BLaER1 treated with 17β-estradiol and CSF1 and Interleukin-3, amounts not matched to agents 10 nM and 100 nM (cell line): ENCODE measurements around the gene NAPSA.

Experiments used
- H3K27ac ChIP-seq, 11 experiments: shearing (Covaris generic); formaldehyde crosslinking; 2 replicates each; pipeline ENCODE4 v1.8.1; 2022
- H3K27me3 ChIP-seq, 11 experiments: shearing (Covaris generic); formaldehyde crosslinking; 2 replicates each; pipeline ENCODE4 v1.8.1; 2022
- H3K36me3 ChIP-seq, 11 experiments: shearing (Covaris generic); formaldehyde crosslinking; 2 replicates each; pipeline ENCODE4 v1.8.1; 2022
- H3K4me1 ChIP-seq, 10 experiments: shearing (Covaris generic); formaldehyde crosslinking; 2 replicates each; pipeline ENCODE4 v1.8.1; 2022
- H3K4me2 ChIP-seq, 11 experiments: shearing (Covaris generic); formaldehyde crosslinking; 2 replicates each; pipeline ENCODE4 v1.8.1; 2022
- H3K4me3 ChIP-seq, 10 experiments: shearing (Covaris generic); formaldehyde crosslinking; 2 replicates each; pipeline ENCODE4 v1.8.1; 2022
- H3K9ac ChIP-seq, 11 experiments: shearing (Covaris generic); formaldehyde crosslinking; 2 replicates each; pipeline ENCODE4 v1.8.1; 2022
- H3K9me3 ChIP-seq, 11 experiments: shearing (Covaris generic); formaldehyde crosslinking; replicated peaks in 1 of 11; 2 replicates each; pipeline ENCODE4 v1.8.1; 2022
- H4K20me1 ChIP-seq, 11 experiments: shearing (Covaris generic); formaldehyde crosslinking; 2 replicates each; pipeline ENCODE4 v1.8.1; 2022
- Cebpa-rat ChIP-seq, 11 experiments: shearing (Covaris generic); IDR thresholded peaks; 2 replicates each; pipeline ENCODE4 v1.8.1; 2022

Gene NAPSA

DNA sequence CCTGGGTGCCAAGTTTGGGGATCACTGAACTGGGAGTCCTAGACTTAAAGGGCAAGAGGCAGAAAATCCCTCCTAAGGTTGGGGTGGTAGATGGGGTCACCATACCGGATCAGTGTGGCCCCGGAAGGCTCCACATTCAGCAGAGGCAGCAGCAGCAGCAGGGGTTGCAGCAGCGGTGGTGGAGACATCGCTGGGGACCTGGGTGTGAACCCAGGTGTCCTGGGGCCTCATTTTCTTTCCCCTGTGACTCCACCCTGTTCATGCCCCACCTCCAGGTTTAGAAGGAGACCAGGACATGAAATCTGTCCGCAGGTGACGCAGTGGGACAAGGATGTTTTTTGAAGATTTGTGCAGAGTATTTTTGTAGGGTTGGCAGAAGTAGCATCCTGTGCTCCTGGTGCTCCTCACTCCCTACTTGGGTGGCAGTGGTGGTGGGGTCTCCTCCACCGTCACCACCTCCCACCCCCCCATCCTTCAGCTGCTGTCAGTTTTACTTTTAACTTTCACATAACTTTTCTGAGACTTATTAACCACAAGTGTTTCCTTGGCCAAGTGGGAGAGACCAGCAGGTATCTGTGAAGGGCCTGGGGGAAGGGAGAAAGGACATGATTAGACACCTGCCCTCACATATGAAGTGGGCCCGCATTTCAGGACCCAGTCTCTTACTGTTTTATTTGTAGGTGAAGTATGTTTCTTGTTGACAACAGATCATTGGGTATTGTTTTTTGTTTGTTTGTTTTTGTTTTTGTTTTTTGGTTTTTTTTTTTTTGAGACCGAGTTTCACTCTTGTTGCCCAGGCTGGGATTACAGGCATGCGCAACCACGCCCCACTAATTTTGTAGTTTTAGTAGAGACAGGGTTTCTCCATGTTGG is at the start of gene NAPSA:
Gene NAPSA, minus strand, starts transcription at position 206 of the 873 bp plus-strand sequence. Its CDS starts 18 bp downstream, at position 188.
- H3K9ac ChIP-seq: peak within 1 kb of the TSS in 8 of 11 experiments; percentile 51 to 73 (median 68); a peak in 16 of 22 replicates

DNA sequence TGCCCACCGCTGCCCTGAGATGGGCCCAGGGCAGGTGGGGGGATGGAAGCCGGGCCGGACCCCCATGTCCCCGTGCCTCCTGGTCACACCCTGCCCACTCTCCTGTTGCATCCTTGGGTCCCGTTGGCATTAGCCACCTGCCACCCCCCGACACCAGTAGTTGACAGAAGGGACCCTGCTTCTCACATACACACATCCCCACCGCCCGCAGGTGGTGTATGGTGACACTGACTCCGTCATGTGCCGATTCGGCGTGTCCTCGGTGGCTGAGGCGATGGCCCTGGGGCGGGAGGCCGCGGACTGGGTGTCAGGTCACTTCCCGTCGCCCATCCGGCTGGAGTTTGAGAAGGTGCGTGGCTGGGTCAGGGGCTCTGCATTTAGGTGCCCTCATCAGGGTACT is 48.1 kb upstream of the NAPSA start:
- Histone ChIP-seq H3K4me2 (peak overlapping the region in 5 of 11 experiments; percentile 78 to 96 (median 88); a peak in 5 of 22 replicates), H3K4me1 (peaks cover 36 to 52% (median 50%) of the 10 kb centered on the region in 10 experiments), H3K9me3 (peaks cover 0 to 20% (median 9%) of the 10 kb centered on the region in 11 experiments; a peak in 13 of 22 replicates), H3K4me3 (no peak overlapping the region), H3K27ac (peak overlapping the region in 4 of 11 experiments; percentile 93 to 97 (median 94); a peak in 6 of 22 replicates), H3K9ac (peak overlapping the region in 2 of 11 experiments; percentile 82 to 84; a peak in 2 of 22 replicates), H3K36me3 (peaks cover 26 to 60% (median 57%) of the 10 kb centered on the region in 11 experiments), H3K27me3 (no peaks in the 10 kb centered on the region), H4K20me1 (peaks cover 0 to 13% (median 0%) of the 10 kb centered on the region in 11 experiments; a peak in 4 of 22 replicates)
- no peak for TF ChIP-seq Cebpa-rat (IDR thresholded peaks at IDR 0.05)

More for the DNA sequence above, at the start of gene NAPSA:
- H3K9me3 ChIP-seq: peaks cover 0 to 57% (median 34%) of the 10 kb centered on the region in 11 experiments; a peak in 18 of 22 replicates
- no peaks in the 10 kb centered on the region for H3K27me3 ChIP-seq
- peak within 1 kb of the TSS; percentile 25 to 99 (median 73); a peak in 21 of 22 replicates for H3K4me2 ChIP-seq
- H3K4me1 ChIP-seq: peaks cover 38 to 94% (median 78%) of the 10 kb centered on the region in 10 experiments
- peaks cover 0 to 4% (median 0%) of the 10 kb centered on the region in 11 experiments; a peak in 3 of 22 replicates for H3K36me3 ChIP-seq
- TF ChIP-seq Cebpa-rat (IDR thresholded peaks at IDR 0.05): no peak
- H4K20me1 ChIP-seq: no peaks in the 10 kb centered on the region
- H3K27ac ChIP-seq: peak within 1 kb of the TSS in 9 of 11 experiments; percentile 54 to 94 (median 87); a peak in 18 of 22 replicates
- 0 out of 20 replicates have a peak within 1 kb of the TSS, but pooled peaks of 2 of the 10 experiments have one; percentile 24 for H3K4me3 ChIP-seq

DNA sequence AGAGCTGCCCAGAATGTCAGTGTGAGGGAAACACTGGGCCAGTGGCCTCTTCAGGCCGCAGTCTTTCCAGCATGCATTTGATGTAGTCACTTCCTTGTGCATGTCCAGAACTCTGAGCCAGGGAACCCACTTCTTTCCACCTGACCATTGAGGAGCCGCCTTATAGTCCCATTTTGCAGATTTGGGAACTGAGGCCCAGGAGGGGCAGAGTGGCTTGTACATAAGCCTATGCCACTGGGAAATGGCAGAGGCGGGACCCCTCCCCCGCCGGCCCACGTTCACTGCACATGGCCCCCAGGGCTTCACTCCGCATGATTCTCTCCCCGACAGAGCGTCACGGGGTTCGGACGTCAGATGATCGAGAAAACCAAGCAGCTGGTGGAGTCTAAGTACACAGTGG is 47.7 kb upstream of the NAPSA start:
- H3K9me3 ChIP-seq: peaks cover 0 to 20% (median 9%) of the 10 kb centered on the region in 11 experiments; a peak in 13 of 22 replicates
- H3K4me2 ChIP-seq: no peak overlapping the region
- peaks cover 31 to 48% (median 46%) of the 10 kb centered on the region in 10 experiments for H3K4me1 ChIP-seq
- H3K27me3 ChIP-seq: no peaks in the 10 kb centered on the region
- peaks cover 0 to 13% (median 0%) of the 10 kb centered on the region in 11 experiments; a peak in 4 of 22 replicates for H4K20me1 ChIP-seq
- no peak overlapping the region for H3K4me3 ChIP-seq
- H3K9ac ChIP-seq: no peak overlapping the region
- H3K27ac ChIP-seq: 0 out of 22 replicates have a peak overlapping the region, but pooled peaks of 1 of the 11 experiments have one; percentile 94
- TF ChIP-seq Cebpa-rat (IDR thresholded peaks at IDR 0.05): no peak
- peaks cover 30 to 64% (median 62%) of the 10 kb centered on the region in 11 experiments for H3K36me3 ChIP-seq

DNA sequence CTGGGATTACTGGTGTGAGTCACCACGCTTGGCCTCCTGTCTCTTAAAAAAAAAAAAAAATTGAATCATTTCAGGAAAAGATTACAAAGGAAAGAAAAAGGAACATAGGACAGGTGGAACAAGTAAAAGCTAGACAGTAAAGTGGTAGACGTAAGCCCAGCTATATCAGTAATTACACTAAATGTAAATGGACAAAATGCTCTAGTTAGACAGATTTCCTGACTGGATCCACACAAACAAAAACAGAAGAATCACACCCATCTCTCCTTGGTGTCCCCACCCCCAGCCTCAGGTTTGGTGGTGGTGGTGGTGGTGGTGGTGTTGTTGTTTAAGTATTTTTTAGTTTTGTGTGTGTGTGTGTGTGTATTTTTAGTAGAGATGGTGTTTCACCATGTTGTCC is 47.0 kb upstream of the NAPSA start:
- Histone ChIP-seq H3K9me3 (peaks cover 0 to 20% (median 9%) of the 10 kb centered on the region in 11 experiments; a peak in 13 of 22 replicates), H3K27me3 (no peaks in the 10 kb centered on the region), H3K36me3 (peaks cover 30 to 71% (median 68%) of the 10 kb centered on the region in 11 experiments), H3K4me2 (no peak overlapping the region), H3K9ac (no peak overlapping the region), H3K4me1 (peaks cover 27 to 42% (median 40%) of the 10 kb centered on the region in 10 experiments), H3K4me3 (no peak overlapping the region), H4K20me1 (peaks cover 0 to 13% (median 0%) of the 10 kb centered on the region in 11 experiments; a peak in 4 of 22 replicates), H3K27ac (no peak overlapping the region)
- TF ChIP-seq Cebpa-rat (IDR thresholded peaks at IDR 0.05): no peak

DNA sequence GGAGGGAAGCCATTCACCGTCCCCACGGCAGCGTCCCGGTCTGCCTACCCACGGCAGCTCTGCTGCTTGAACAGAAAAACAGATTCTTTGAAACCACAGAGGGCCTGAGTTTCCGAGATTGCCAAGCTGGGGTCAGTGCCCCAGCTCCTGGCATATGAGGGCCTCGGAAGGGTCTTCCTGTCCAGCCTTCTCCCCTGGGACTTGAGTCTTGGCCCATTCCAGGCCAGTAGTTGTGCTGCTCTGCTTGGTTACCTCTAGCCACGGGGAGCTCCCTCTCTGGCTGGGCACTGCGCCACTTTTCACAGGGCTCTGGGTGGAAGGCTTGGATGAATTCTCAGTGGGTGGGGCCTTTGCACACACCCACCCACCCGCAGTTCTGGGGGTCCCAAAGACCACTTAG is 44.7 kb upstream of the NAPSA start:
- no peak overlapping the region for H3K4me3 ChIP-seq
- H3K27ac ChIP-seq: no peak overlapping the region
- TF ChIP-seq Cebpa-rat (IDR thresholded peaks at IDR 0.05): no peak
- H3K4me1 ChIP-seq: peaks cover 6 to 21% (median 19%) of the 10 kb centered on the region in 10 experiments
- H3K27me3 ChIP-seq: no peaks in the 10 kb centered on the region
- peaks cover 35 to 94% (median 90%) of the 10 kb centered on the region in 11 experiments for H3K36me3 ChIP-seq
- peaks cover 0 to 20% (median 9%) of the 10 kb centered on the region in 11 experiments; a peak in 13 of 22 replicates for H3K9me3 ChIP-seq
- no peak overlapping the region for H3K4me2 ChIP-seq
- peaks cover 0 to 7% (median 0%) of the 10 kb centered on the region in 11 experiments; a peak in 5 of 22 replicates for H4K20me1 ChIP-seq
- no peak overlapping the region for H3K9ac ChIP-seq

DNA sequence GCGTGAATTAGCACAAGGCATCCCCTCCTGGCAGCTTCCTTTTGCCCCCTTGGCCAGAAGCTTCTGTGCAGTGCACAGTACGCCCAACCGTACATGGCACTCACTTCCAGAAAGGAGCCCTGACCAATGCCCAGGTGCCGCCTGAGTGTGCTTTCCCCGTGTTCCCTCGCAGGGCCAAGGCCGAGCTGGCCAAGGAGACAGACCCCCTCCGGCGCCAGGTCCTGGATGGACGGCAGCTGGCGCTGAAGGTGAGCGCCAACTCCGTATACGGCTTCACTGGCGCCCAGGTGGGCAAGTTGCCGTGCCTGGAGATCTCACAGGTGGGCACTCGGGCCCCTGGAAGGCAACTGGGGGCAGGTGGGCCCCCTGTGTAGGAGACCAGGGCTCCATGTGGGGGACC is 43.9 kb upstream of the NAPSA start:
- peaks cover 35 to 100% (median 97%) of the 10 kb centered on the region in 11 experiments for H3K36me3 ChIP-seq
- peak overlapping the region in 1 of 11 experiments; percentile 9; a peak in 1 of 22 replicates for H3K9ac ChIP-seq
- H4K20me1 ChIP-seq: peaks cover 0 to 8% (median 0%) of the 10 kb centered on the region in 11 experiments; a peak in 5 of 22 replicates
- H3K4me3 ChIP-seq: no peak overlapping the region
- H3K4me2 ChIP-seq: no peak overlapping the region
- peaks cover 0 to 13% (median 11%) of the 10 kb centered on the region in 10 experiments; a peak in 18 of 20 replicates for H3K4me1 ChIP-seq
- TF ChIP-seq Cebpa-rat (IDR thresholded peaks at IDR 0.05): no peak
- peaks cover 0 to 20% (median 9%) of the 10 kb centered on the region in 11 experiments; a peak in 13 of 22 replicates for H3K9me3 ChIP-seq
- no peaks in the 10 kb centered on the region for H3K27me3 ChIP-seq
- H3K27ac ChIP-seq: no peak overlapping the region

DNA sequence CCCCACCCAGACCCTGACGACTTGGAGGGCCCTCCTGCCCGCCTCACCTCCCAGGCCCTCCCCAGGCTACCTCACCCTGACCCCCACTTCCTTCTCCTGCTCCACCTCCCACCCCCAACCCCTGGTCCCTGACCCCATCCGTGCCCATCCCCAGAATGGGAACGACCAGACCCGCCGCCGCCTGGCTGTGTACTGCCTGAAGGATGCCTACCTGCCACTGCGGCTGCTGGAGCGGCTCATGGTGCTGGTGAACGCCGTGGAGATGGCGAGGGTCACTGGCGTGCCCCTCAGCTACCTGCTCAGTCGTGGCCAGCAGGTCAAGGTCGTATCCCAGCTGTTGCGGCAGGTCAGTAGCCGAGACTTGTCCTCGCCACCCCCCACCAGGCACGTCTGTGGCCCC is 41.4 kb upstream of the NAPSA start:
- Histone ChIP-seq H3K4me2 (no peak overlapping the region), H3K27me3 (no peaks in the 10 kb centered on the region), H4K20me1 (peaks cover 0 to 13% (median 0%) of the 10 kb centered on the region in 11 experiments; a peak in 7 of 22 replicates), H3K9ac (no peak overlapping the region), H3K4me3 (no peak overlapping the region), H3K27ac (no peak overlapping the region), H3K36me3 (peaks cover 54 to 100% (median 97%) of the 10 kb centered on the region in 11 experiments), H3K4me1 (peaks cover 0 to 6% (median 0%) of the 10 kb centered on the region in 10 experiments; a peak in 2 of 20 replicates), H3K9me3 (peaks cover 0 to 11% (median 1%) of the 10 kb centered on the region in 11 experiments; a peak in 12 of 22 replicates)
- no peak for TF ChIP-seq Cebpa-rat (IDR thresholded peaks at IDR 0.05)

DNA sequence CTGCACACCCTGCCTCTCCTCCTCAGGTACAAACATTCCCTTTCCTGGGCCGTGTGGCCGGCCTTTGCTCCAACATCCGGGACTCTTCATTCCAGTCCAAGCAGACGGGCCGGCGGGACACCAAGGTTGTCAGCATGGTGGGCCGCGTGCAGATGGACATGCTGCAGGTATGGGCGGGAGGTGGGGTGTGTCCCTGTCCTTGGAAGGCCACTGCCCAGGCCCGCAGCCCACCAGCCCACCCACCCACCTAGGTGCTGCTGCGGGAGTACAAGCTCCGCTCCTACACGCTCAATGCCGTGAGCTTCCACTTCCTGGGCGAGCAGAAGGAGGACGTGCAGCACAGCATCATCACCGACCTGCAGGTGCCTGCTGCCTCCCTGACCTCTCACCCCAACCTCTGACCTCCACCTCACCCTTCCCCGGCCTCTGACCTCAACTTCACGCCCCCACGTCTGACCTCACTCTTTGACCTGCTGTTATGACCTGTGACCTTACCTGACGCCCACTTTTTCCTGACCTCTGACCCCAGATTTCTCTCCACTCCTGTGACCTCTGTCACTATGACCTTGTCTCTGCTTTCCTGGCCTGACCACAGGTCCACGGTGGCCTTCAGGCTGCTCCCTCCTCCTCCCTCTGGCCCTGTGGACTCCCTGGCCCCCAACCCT is 40.8 kb upstream of the NAPSA start:
- H3K9me3 ChIP-seq: peaks cover 0 to 5% (median 0%) of the 10 kb centered on the region in 11 experiments; a peak in 5 of 22 replicates
- no peak overlapping the region for H3K27ac ChIP-seq
- H3K4me3 ChIP-seq: no peak overlapping the region
- H3K27me3 ChIP-seq: no peaks in the 10 kb centered on the region
- H3K9ac ChIP-seq: no peak overlapping the region
- H3K4me1 ChIP-seq: peaks cover 0 to 6% (median 0%) of the 10 kb centered on the region in 10 experiments; a peak in 2 of 20 replicates
- H3K36me3 ChIP-seq: peaks cover 55 to 100% (median 97%) of the 10 kb centered on the region in 11 experiments
- H4K20me1 ChIP-seq: peaks cover 0 to 18% (median 4%) of the 10 kb centered on the region in 11 experiments; a peak in 7 of 22 replicates
- no peak for TF ChIP-seq Cebpa-rat (IDR thresholded peaks at IDR 0.05)
- H3K4me2 ChIP-seq: no peak overlapping the region
